Mesothelial cell of epicardium (in vitro differentiated cells): ENCODE results near the gene ADCK1. TPM values are rescaled to one million over a fixed set of nuclear protein-coding genes. Genes with fewer than 3 reads are reported as not detected.

Experiments used
- DNase-seq, 2 experiments: peaks; one replicate each; pipeline ENCODE4 v3.0.0; 2021; ENCODE audit warnings: low spot score in 2 of 2; ENCODE audit not compliant: unreplicated experiment in 2 of 2
- H3K27ac Mint-ChIP-seq: 2 replicates; pipeline ENCODE4 v1.8.0; 2021; ENCODE audit warnings: mixed read lengths
- H3K27me3 Mint-ChIP-seq: 2 replicates; pipeline ENCODE4 v1.8.0; 2021; ENCODE audit warnings: low read depth, mixed read lengths
- H3K36me3 Mint-ChIP-seq: 2 replicates; pipeline ENCODE4 v1.8.0; 2021; ENCODE audit warnings: mixed read lengths
- H3K4me1 Mint-ChIP-seq: 2 replicates; pipeline ENCODE4 v1.8.0; 2021; ENCODE audit warnings: mixed read lengths
- H3K4me3 Mint-ChIP-seq: 2 replicates; pipeline ENCODE4 v1.8.0; 2021; ENCODE audit warnings: mild to moderate bottlenecking, moderate library complexity, mixed read lengths
- H3K9me3 Mint-ChIP-seq: 2 replicates; pipeline ENCODE4 v1.8.0; 2021; ENCODE audit warnings: mixed read lengths
- total RNA-seq: library from RNA; stranded (reverse); gene quantifications from 3 replicates; pipeline ENCODE4 v1.2.1, GENCODE V29; 2021
- TF ChIP-seq, protein P1 (sequence below): fragments of 200-600 bp; sonication (generic); IDR thresholded peaks from one replicate; pipeline ENCODE4 v1.5.0; 2021; ENCODE audit warnings: antibody characterized with exemption; ENCODE audit not compliant: unreplicated experiment

The ADCK1 gene
- total RNA-seq, 1 donor from 2014 or later, result 13.3 TPM

DNA sequence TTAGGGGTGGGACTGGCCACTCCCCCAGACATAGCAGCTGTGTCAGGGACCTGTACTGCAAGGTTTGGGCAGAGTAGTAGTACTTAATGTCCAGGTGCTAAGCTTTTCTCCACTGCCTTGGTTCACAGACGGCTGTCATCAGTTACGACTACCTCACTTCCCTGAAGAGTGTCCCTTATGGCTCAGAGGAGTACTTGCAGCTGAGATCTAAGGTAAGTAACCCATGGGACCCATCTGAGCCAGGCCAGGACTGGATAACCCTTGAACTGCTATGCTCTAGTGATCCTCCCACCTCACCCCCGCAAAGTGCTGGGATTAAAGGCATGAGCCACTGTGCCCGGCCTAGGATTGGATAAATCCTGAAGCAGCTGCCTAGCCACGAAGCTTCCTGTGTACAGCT is 22.4 kb downstream of the ADCK1 start:
- Mint-ChIP-seq H3K4me3 (no peak overlapping the region), H3K27ac (no peak overlapping the region), H3K9me3 (no peaks in the 10 kb centered on the region), H3K4me1 (no peaks in the 10 kb centered on the region), H3K36me3 (peaks cover 25% of the 10 kb centered on the region), H3K27me3 (no peaks in the 10 kb centered on the region)
- TF ChIP-seq, protein P1, sequence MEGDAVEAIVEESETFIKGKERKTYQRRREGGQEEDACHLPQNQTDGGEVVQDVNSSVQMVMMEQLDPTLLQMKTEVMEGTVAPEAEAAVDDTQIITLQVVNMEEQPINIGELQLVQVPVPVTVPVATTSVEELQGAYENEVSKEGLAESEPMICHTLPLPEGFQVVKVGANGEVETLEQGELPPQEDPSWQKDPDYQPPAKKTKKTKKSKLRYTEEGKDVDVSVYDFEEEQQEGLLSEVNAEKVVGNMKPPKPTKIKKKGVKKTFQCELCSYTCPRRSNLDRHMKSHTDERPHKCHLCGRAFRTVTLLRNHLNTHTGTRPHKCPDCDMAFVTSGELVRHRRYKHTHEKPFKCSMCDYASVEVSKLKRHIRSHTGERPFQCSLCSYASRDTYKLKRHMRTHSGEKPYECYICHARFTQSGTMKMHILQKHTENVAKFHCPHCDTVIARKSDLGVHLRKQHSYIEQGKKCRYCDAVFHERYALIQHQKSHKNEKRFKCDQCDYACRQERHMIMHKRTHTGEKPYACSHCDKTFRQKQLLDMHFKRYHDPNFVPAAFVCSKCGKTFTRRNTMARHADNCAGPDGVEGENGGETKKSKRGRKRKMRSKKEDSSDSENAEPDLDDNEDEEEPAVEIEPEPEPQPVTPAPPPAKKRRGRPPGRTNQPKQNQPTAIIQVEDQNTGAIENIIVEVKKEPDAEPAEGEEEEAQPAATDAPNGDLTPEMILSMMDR, result no peak
- no peak for DNase-seq

- H3K27me3 Mint-ChIP-seq, result no peaks in the 10 kb centered on the region
- TF ChIP-seq, protein P1, result no peak
- no peaks in the 10 kb centered on the region for H3K4me1 Mint-ChIP-seq
- no peak for DNase-seq
- no peak overlapping the region for H3K27ac Mint-ChIP-seq
- no peak overlapping the region for H3K4me3 Mint-ChIP-seq
- peaks cover 25% of the 10 kb centered on the region for H3K36me3 Mint-ChIP-seq
- H3K9me3 Mint-ChIP-seq, result no peaks in the 10 kb centered on the region
Observed at GRCh38 chr14:77822741-77823140, 22.8 kb downstream of the ADCK1 start.

DNA sequence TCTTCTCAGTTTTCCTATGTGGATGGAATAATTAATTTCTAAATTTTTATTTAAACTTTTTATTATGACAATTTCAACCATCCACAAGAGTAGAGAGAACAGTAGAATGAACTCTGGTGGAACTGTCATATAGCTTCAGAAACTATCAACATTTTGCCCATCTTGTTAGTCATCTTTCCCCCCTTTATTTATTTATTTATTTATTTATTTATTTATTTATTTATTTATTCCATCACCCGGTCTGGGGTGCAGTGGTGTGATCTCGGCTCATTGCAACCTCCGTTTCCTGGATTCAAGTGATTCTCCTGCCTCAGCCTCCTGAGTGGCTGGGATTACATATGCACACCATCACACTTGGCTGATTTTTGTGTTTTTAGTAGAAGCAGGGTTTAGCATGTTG is 23.5 kb downstream of the ADCK1 start:
- TF ChIP-seq, protein P1, result no peak
- Mint-ChIP-seq H3K9me3 (no peaks in the 10 kb centered on the region), H3K27me3 (no peaks in the 10 kb centered on the region), H3K36me3 (peaks cover 25% of the 10 kb centered on the region), H3K27ac (no peak overlapping the region), H3K4me1 (no peaks in the 10 kb centered on the region), H3K4me3 (no peak overlapping the region)
- no peak for DNase-seq

DNA sequence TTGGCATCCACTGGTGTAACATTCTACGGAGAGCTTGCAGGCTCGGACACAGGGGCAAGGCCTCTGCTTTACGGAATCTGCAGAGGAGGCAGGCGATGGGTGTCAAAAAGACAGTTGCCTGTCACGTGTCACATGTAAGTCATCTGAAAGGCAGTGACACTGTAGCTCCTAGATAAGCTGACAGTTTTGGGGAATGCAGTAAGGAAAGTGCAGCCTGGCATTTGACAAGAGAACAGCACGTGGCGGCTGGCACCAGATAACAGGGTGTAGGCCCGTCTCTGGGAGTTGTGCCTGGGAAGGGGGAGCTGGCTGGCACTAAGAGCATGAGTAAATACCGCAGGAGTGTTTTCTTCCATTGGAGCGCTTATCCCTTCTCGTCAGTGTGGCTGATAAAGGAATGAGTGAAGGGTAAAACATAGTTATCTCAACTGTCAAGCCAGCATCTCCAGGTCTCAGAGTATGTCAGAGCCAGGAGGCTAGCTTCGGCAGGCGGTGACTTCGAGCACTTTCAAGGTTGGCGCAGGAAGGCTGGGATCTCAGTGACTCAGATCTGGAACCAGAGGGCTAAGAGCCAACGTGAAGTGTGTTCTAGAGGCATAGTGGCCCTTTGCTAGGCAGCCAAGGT is 26.1 kb downstream of the ADCK1 start:
- H3K27me3 Mint-ChIP-seq, result no peaks in the 10 kb centered on the region
- TF ChIP-seq, protein P1, result no peak
- H3K9me3 Mint-ChIP-seq, result no peaks in the 10 kb centered on the region
- peaks cover 28% of the 10 kb centered on the region for H3K36me3 Mint-ChIP-seq
- no peak overlapping the region for H3K4me3 Mint-ChIP-seq
- no peaks in the 10 kb centered on the region for H3K4me1 Mint-ChIP-seq
- no peak overlapping the region for H3K27ac Mint-ChIP-seq
- DNase-seq, result no peak

- H3K27ac Mint-ChIP-seq, result no peak overlapping the region
- no peaks in the 10 kb centered on the region for H3K9me3 Mint-ChIP-seq
- no peak overlapping the region for H3K4me3 Mint-ChIP-seq
- H3K27me3 Mint-ChIP-seq, result no peaks in the 10 kb centered on the region
- H3K36me3 Mint-ChIP-seq, result peaks cover 13% of the 10 kb centered on the region
- DNase-seq, result no peak
- no peaks in the 10 kb centered on the region for H3K4me1 Mint-ChIP-seq
- TF ChIP-seq, protein P1, result no peak
Observed at GRCh38 chr14:77830692-77831091, 30.8 kb downstream of the ADCK1 start.

- H3K36me3 Mint-ChIP-seq, result peaks cover 11% of the 10 kb centered on the region
- H3K9me3 Mint-ChIP-seq, result no peaks in the 10 kb centered on the region
- TF ChIP-seq, protein P1, result no peak
- H3K4me3 Mint-ChIP-seq, result no peak overlapping the region
- H3K4me1 Mint-ChIP-seq, result no peaks in the 10 kb centered on the region
- H3K27me3 Mint-ChIP-seq, result no peaks in the 10 kb centered on the region
- DNase-seq, result no peak
- no peak overlapping the region for H3K27ac Mint-ChIP-seq
Observed at GRCh38 chr14:77832297-77832696, 32.4 kb downstream of the ADCK1 start.
